ENCODE measurements around the gene COPZ2.
"Not testable (repeated sequence)": the region's sequence is repeated elsewhere in the genome, so short reads cannot be mapped to it uniquely, and the experiment has no call there.

COPZ2 gene

DNA sequence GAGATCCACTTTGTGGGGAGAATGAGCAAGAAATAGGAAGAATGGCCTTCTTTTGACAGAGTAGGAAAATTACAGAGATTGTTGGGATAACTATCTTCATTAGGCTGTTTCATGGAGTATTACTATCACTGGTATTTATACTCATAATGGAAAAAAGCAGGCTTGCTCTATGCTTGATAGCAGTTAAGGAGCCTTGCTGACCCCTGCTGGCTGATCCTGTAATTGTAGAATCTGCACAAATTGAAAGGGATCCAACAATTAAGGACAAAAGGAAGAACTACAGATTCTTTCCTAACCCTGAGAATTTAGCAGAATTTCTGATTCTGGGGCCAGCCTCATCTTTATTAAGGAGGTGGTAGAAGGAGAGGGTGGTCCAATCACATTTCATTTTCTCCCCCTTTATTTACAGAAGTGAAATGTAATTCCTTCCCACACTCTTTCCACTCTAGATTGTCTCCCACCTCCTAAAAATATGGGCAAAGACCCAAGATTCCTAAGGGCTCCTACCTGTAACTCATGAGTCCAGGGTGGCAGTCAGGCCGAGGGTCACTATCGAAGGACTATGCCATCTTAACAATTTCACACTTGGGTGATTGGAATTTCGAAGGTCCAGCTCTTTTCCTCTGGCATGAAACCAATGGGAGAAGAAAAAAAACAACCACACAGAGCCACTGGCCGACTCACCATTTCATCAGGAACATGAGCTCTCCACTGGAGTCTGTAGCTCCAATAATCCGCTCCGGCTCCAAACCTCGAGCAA is 36.9 kb upstream of the COPZ2 start:
- no peak overlapping the region for H3K27ac ChIP-seq (ENCODE audit: low read length)
- H3K4me3 ChIP-seq (ENCODE audit: low read depth in 1 of 2, low read length in 2 of 2): no peak overlapping the region
- peaks cover 45% of the 10 kb centered on the region for H4K20me1 ChIP-seq (ENCODE audit: insufficient read depth, low read length)
- H3K27me3 ChIP-seq (ENCODE audit: insufficient read depth, low read length, poor library complexity): no peaks in the 10 kb centered on the region
- no peaks in the 10 kb centered on the region for H3K4me1 ChIP-seq (ENCODE audit: insufficient read depth, low read length)
- H3K36me3 ChIP-seq (ENCODE audit: insufficient read depth, low read length): peaks cover 74% of the 10 kb centered on the region
- no peak overlapping the region for H3K4me2 ChIP-seq (ENCODE audit: insufficient read depth, low read length)
- no peak overlapping the region for H2AFZ ChIP-seq (ENCODE audit: low read depth, low read length)
- DNase-seq: peak; percentile 75
- TF ChIP-seq, protein P1, sequence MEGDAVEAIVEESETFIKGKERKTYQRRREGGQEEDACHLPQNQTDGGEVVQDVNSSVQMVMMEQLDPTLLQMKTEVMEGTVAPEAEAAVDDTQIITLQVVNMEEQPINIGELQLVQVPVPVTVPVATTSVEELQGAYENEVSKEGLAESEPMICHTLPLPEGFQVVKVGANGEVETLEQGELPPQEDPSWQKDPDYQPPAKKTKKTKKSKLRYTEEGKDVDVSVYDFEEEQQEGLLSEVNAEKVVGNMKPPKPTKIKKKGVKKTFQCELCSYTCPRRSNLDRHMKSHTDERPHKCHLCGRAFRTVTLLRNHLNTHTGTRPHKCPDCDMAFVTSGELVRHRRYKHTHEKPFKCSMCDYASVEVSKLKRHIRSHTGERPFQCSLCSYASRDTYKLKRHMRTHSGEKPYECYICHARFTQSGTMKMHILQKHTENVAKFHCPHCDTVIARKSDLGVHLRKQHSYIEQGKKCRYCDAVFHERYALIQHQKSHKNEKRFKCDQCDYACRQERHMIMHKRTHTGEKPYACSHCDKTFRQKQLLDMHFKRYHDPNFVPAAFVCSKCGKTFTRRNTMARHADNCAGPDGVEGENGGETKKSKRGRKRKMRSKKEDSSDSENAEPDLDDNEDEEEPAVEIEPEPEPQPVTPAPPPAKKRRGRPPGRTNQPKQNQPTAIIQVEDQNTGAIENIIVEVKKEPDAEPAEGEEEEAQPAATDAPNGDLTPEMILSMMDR (IDR thresholded peaks at IDR 0.05; ENCODE audit: borderline replicate concordance, extremely low read depth, low read length, poor library complexity, severe bottlenecking): peak; percentile 86
- no peak for TF ChIP-seq EZH2 (IDR thresholded peaks at IDR 0.05; ENCODE audit: borderline replicate concordance, low read depth, low read length, severe bottlenecking)
- H3K79me2 ChIP-seq (ENCODE audit: insufficient read depth, low read length): peaks cover 37% of the 10 kb centered on the region
- no peaks in the 10 kb centered on the region for H3K9me3 ChIP-seq (ENCODE audit: insufficient read depth, low read length, severe bottlenecking)
- peak; percentile 91 for ATAC-seq (ENCODE audit: insufficient read depth, low read depth)
- H3K9ac ChIP-seq (ENCODE audit: low read depth, low read length): no peak overlapping the region

DNA sequence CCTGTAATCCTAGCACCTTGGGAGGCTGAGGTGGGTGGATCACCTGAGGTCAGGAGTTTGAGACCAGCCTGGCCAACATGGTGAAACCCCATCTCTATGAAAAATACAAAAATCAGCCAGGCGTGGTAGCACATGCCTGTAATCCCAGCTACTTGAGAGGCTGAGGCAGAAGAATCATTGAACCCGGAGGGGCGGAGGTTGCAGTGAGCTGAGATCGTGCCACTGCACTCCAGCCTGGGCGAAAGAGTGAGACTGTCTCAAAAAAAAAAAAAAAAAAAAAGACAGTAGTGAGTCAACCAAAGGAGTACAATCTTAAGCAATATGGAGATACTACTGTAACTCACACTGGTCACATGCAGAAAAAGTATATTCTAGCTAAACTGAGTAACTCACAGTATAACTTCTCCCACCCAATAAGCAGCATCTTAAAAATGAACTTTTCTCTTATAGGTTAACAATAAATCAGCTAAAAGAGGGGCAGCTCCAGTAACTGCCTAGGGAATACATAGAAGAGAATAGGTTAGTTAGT is 36.0 kb upstream of the COPZ2 start:
- H3K9ac ChIP-seq (ENCODE audit: low read depth, low read length); ATAC-seq (ENCODE audit: insufficient read depth, low read depth); DNase-seq; H3K4me1 ChIP-seq (ENCODE audit: insufficient read depth, low read length); H3K27me3 ChIP-seq (ENCODE audit: insufficient read depth, low read length, poor library complexity); H2AFZ ChIP-seq (ENCODE audit: low read depth, low read length); H3K9me3 ChIP-seq (ENCODE audit: insufficient read depth, low read length, severe bottlenecking); H3K4me3 ChIP-seq (ENCODE audit: low read depth in 1 of 2, low read length in 2 of 2); H3K4me2 ChIP-seq (ENCODE audit: insufficient read depth, low read length); H3K27ac ChIP-seq (ENCODE audit: low read length): not testable (repeated sequence)
- Histone ChIP-seq H3K79me2 (ENCODE audit: insufficient read depth, low read length) (peaks cover 29% of the 10 kb centered on the region), H4K20me1 (ENCODE audit: insufficient read depth, low read length) (peaks cover 40% of the 10 kb centered on the region), H3K36me3 (ENCODE audit: insufficient read depth, low read length) (peaks cover 80% of the 10 kb centered on the region)

GRCh38 chr17:48072811-48073210 is 35.2 kb upstream of the COPZ2 start:
- not testable (repeated sequence) for H3K4me3 ChIP-seq (ENCODE audit: low read depth in 1 of 2, low read length in 2 of 2); H3K4me1 ChIP-seq (ENCODE audit: insufficient read depth, low read length); H3K9ac ChIP-seq (ENCODE audit: low read depth, low read length); H3K4me2 ChIP-seq (ENCODE audit: insufficient read depth, low read length); H2AFZ ChIP-seq (ENCODE audit: low read depth, low read length); ATAC-seq (ENCODE audit: insufficient read depth, low read depth); H3K27me3 ChIP-seq (ENCODE audit: insufficient read depth, low read length, poor library complexity); H3K27ac ChIP-seq (ENCODE audit: low read length); DNase-seq; H3K9me3 ChIP-seq (ENCODE audit: insufficient read depth, low read length, severe bottlenecking)
- Histone ChIP-seq H3K79me2 (ENCODE audit: insufficient read depth, low read length) (peaks cover 23% of the 10 kb centered on the region), H4K20me1 (ENCODE audit: insufficient read depth, low read length) (peaks cover 41% of the 10 kb centered on the region), H3K36me3 (ENCODE audit: insufficient read depth, low read length) (peaks cover 85% of the 10 kb centered on the region)

GRCh38 chr17:48071654-48072053 is 34.1 kb upstream of the COPZ2 start:
- no peak for TF ChIP-seq EZH2 (IDR thresholded peaks at IDR 0.05; ENCODE audit: borderline replicate concordance, low read depth, low read length, severe bottlenecking)
- TF ChIP-seq, protein P1 (IDR thresholded peaks at IDR 0.05; ENCODE audit: borderline replicate concordance, extremely low read depth, low read length, poor library complexity, severe bottlenecking): no peak
- H3K36me3 ChIP-seq (ENCODE audit: insufficient read depth, low read length): peaks cover 92% of the 10 kb centered on the region
- peaks cover 37% of the 10 kb centered on the region for H4K20me1 ChIP-seq (ENCODE audit: insufficient read depth, low read length)
- no peaks in the 10 kb centered on the region for H3K9me3 ChIP-seq (ENCODE audit: insufficient read depth, low read length, severe bottlenecking)
- H3K27me3 ChIP-seq (ENCODE audit: insufficient read depth, low read length, poor library complexity): no peaks in the 10 kb centered on the region
- H2AFZ ChIP-seq (ENCODE audit: low read depth, low read length): no peak overlapping the region
- H3K4me2 ChIP-seq (ENCODE audit: insufficient read depth, low read length): no peak overlapping the region
- no peak for DNase-seq
- no peak for ATAC-seq (ENCODE audit: insufficient read depth, low read depth)
- H3K9ac ChIP-seq (ENCODE audit: low read depth, low read length): no peak overlapping the region
- peaks cover 13% of the 10 kb centered on the region for H3K79me2 ChIP-seq (ENCODE audit: insufficient read depth, low read length)
- H3K4me3 ChIP-seq (ENCODE audit: low read depth in 1 of 2, low read length in 2 of 2): no peak overlapping the region
- no peaks in the 10 kb centered on the region for H3K4me1 ChIP-seq (ENCODE audit: insufficient read depth, low read length)
- H3K27ac ChIP-seq (ENCODE audit: low read length): no peak overlapping the region

Measured in DND-41 (cell line).